Gastroesophageal sphincter (tissue), 3 donors: Measurements from ENCODE around the gene KIF13A.

Experiments
- EP300 ChIP-seq: sonication (generic); formaldehyde crosslinking; IDR thresholded peaks from one replicate; pipeline ENCODE4 v1.6.1; 2017; ENCODE audit warnings: antibody characterized with exemption, mild to moderate bottlenecking
- POLR2A ChIP-seq, 2 donors: fragments of 450-650 bp; IDR thresholded peaks; one replicate each; pipeline ENCODE4 v1.6.1; 2017; ENCODE audit warnings: antibody characterized with exemption in 2 of 2, mild to moderate bottlenecking in 2 of 2, moderate library complexity in 1 of 2
- POLR2AphosphoS5 ChIP-seq: sonication (generic); formaldehyde crosslinking; IDR thresholded peaks from one replicate; pipeline ENCODE4 v1.6.1; 2017; ENCODE audit warnings: antibody characterized with exemption
- TF ChIP-seq, protein P1 (sequence below), 4 experiments: fragments of 200-600 bp in 2 of 4; fragments of 450-650 bp in 2 of 4; sonication (generic) in 1 of 4; IDR thresholded peaks; one replicate each; pipeline ENCODE4 v1.5.1; 2017 to 2019; ENCODE audit warnings: antibody characterized with exemption in 4 of 4, mild to moderate bottlenecking in 2 of 4, moderate library complexity in 2 of 4

DNA sequence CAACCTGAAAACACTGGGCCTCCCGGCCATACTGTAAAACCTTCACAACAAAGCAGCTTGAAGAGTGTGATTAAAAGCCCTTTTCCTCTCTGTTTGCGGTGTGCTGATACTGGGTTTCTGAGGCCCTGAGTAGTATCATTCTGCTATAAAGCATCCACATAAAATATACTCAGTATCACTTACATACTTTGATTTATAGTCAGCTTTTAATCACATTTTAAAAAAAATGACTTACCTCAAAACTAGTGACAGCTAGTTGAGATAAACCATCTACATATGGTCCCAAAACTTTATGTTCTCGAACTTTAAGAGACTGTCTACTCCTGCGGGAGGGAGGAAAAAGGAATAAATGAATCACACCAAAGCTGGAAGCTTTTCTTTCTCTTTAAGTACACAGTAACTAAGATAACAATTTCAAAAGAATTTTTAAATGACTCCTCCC, 135.7 kb downstream of the KIF13A start:
- TF ChIP-seq, protein P1, sequence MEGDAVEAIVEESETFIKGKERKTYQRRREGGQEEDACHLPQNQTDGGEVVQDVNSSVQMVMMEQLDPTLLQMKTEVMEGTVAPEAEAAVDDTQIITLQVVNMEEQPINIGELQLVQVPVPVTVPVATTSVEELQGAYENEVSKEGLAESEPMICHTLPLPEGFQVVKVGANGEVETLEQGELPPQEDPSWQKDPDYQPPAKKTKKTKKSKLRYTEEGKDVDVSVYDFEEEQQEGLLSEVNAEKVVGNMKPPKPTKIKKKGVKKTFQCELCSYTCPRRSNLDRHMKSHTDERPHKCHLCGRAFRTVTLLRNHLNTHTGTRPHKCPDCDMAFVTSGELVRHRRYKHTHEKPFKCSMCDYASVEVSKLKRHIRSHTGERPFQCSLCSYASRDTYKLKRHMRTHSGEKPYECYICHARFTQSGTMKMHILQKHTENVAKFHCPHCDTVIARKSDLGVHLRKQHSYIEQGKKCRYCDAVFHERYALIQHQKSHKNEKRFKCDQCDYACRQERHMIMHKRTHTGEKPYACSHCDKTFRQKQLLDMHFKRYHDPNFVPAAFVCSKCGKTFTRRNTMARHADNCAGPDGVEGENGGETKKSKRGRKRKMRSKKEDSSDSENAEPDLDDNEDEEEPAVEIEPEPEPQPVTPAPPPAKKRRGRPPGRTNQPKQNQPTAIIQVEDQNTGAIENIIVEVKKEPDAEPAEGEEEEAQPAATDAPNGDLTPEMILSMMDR (IDR thresholded peaks at IDR 0.05), result no peak
- TF ChIP-seq POLR2A (IDR thresholded peaks at IDR 0.05) (no peak), EP300 (no peak), POLR2AphosphoS5 (peak; percentile 46)
